Trophoblast cell (in vitro differentiated cells and primary cell): ENCODE results near the gene NAALAD2.

ENCODE experiments used
- DNase-seq, 2 donors: peaks; one replicate each; pipeline ENCODE4 v3.0.0-alpha.2; 2016
- H2AFZ ChIP-seq: 2 replicates; pipeline ENCODE4 v1.6.1; 2013; ENCODE audit warnings: low read length, moderate library complexity, mild to moderate bottlenecking; ENCODE audit not compliant: insufficient read depth, poor library complexity
- H2AK5ac ChIP-seq: 2 replicates; pipeline ENCODE4 v1.6.1; 2013; ENCODE audit warnings: mild to moderate bottlenecking, low read length
- H2BK120ac ChIP-seq: 2 replicates; pipeline ENCODE4 v1.6.1; 2013; ENCODE audit warnings: low read length, mild to moderate bottlenecking, moderate library complexity; ENCODE audit not compliant: insufficient read depth, poor library complexity
- H2BK12ac ChIP-seq: 2 replicates; pipeline ENCODE4 v1.6.1; 2013; ENCODE audit warnings: mild to moderate bottlenecking, low read length, moderate library complexity
- H2BK5ac ChIP-seq: 2 replicates; pipeline ENCODE4 v1.6.1; 2013; ENCODE audit warnings: low read length, low read depth, moderate library complexity, mild to moderate bottlenecking; ENCODE audit not compliant: poor library complexity
- H3K14ac ChIP-seq: 2 replicates; pipeline ENCODE4 v1.6.1; 2013; ENCODE audit warnings: mild to moderate bottlenecking, low read length
- H3K18ac ChIP-seq: 2 replicates; pipeline ENCODE4 v1.6.1; 2013; ENCODE audit warnings: mild to moderate bottlenecking, low read length
- H3K23ac ChIP-seq: 2 replicates; pipeline ENCODE4 v1.6.1; 2013; ENCODE audit warnings: low read length
- H3K27ac ChIP-seq: 2 replicates; pipeline ENCODE4 v1.5.1; 2013; ENCODE audit warnings: low read depth, mild to moderate bottlenecking, inconsistent platforms, low read length, moderate library complexity
- H3K27me3 ChIP-seq: 2 replicates; pipeline ENCODE4 v1.6.1; 2013; ENCODE audit warnings: inconsistent platforms, mild to moderate bottlenecking, low read length, moderate library complexity; ENCODE audit not compliant: insufficient read depth
- H3K36me3 ChIP-seq, 2 experiments: 1 replicate in 1 of 2; 2 replicates in 1 of 2; pipeline ENCODE4 v1.6.1; 2013; ENCODE audit warnings: low read length in 2 of 2, mild to moderate bottlenecking in 2 of 2, moderate library complexity in 1 of 2; ENCODE audit not compliant: insufficient read depth in 2 of 2, control insufficient read depth in 1 of 2
- H3K4ac ChIP-seq: 2 replicates; pipeline ENCODE4 v1.6.1; 2013; ENCODE audit warnings: low read depth, mild to moderate bottlenecking, low read length, moderate library complexity
- H3K4me1 ChIP-seq, 2 experiments: 1 replicate in 1 of 2; 2 replicates in 1 of 2; pipeline ENCODE4 v1.6.1; 2013; ENCODE audit warnings: low read length in 2 of 2, mild to moderate bottlenecking in 2 of 2, moderate library complexity in 1 of 2; ENCODE audit not compliant: insufficient read depth in 2 of 2, control insufficient read depth in 1 of 2
- H3K4me2 ChIP-seq: 2 replicates; pipeline ENCODE4 v1.6.1; 2013; ENCODE audit warnings: inconsistent platforms, mild to moderate bottlenecking, low read length, moderate library complexity
- H3K4me3 ChIP-seq: 2 replicates; pipeline ENCODE4 v1.5.1; 2013; ENCODE audit warnings: mild to moderate bottlenecking, low read depth, low read length, inconsistent platforms
- H3K79me1 ChIP-seq: one replicate; pipeline ENCODE4 v1.6.1; 2013; ENCODE audit warnings: low read length
- H3K79me2 ChIP-seq: 2 replicates; pipeline ENCODE4 v1.6.1; 2013; ENCODE audit warnings: low read length, mild to moderate bottlenecking; ENCODE audit not compliant: control insufficient read depth, insufficient read depth, poor library complexity
- H3K9ac ChIP-seq: 2 replicates; pipeline ENCODE4 v1.6.1; 2013; ENCODE audit warnings: mild to moderate bottlenecking, low read length
- H3K9me3 ChIP-seq: 2 replicates; pipeline ENCODE4 v1.6.1; 2013; ENCODE audit warnings: low read depth, mild to moderate bottlenecking, control low read depth, inconsistent platforms, low read length; ENCODE audit not compliant: insufficient read depth
- H4K12ac ChIP-seq: 2 replicates; pipeline ENCODE4 v1.6.1; 2013; ENCODE audit warnings: low read depth, mild to moderate bottlenecking, low read length, moderate library complexity
- H4K8ac ChIP-seq: 2 replicates; pipeline ENCODE4 v1.6.1; 2013; ENCODE audit warnings: low read depth, mild to moderate bottlenecking, low read length, moderate library complexity
- H4K91ac ChIP-seq: one replicate; pipeline ENCODE4 v1.6.1; 2013; ENCODE audit warnings: low read depth, mild to moderate bottlenecking, low read length, moderate library complexity
- WGBS: extraction: QIAGEN DNeasy Blood & Tissue Kit; methylation state at CpG from one replicate; pipeline ENCODE4 v1.1.7; 2013; ENCODE audit warnings: missing lambda C conversion rate; ENCODE audit not compliant: insufficient read length, insufficient coverage; ENCODE audit errors: extremely low coverage; 5-methylcytosine and 5-hydroxymethylcytosine counted together

NAALAD2 gene

DNA sequence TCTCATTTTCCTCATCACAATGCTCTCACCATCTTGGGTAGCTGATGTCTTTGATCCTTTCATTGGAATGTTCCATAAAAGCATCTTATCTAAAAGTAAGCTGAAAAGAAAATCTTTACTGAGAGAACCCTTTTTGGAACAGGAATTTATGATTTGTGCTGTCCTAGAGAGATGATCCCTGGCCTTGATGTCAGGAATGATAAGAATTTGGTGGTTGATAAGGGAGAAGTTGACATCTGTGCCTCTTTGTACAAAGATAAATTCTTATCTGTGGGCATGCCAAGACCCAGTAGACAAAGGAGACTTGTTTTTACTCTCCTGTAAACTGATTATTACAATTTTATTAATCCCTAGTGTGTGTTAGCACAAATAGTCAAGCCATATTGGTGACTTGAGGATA lies 36.9 kb downstream of the NAALAD2 start:
- Histone ChIP-seq H4K8ac (no peak overlapping the region), H2AFZ (no peak overlapping the region), H3K4ac (no peak overlapping the region), H3K9me3 (no peaks in the 10 kb centered on the region), H3K18ac (no peak overlapping the region), H2BK5ac (no peak overlapping the region), H3K9ac (no peak overlapping the region), H3K4me2 (no peak overlapping the region), H3K27ac (no peak overlapping the region), H3K4me1 (peaks cover 0 to 2% of the 10 kb centered on the region in 2 experiments), H3K23ac (no peak overlapping the region), H3K79me2 (no peaks in the 10 kb centered on the region), H3K4me3 (no peak overlapping the region), H3K14ac (no peak overlapping the region), H3K36me3 (no peaks in the 10 kb centered on the region), H2AK5ac (no peak overlapping the region), H3K27me3 (no peaks in the 10 kb centered on the region), H4K91ac (no peak overlapping the region), H3K79me1 (no peaks in the 10 kb centered on the region), H4K12ac (no peak overlapping the region), H2BK12ac (no peak overlapping the region), H2BK120ac (no peak overlapping the region)
- no peak for DNase-seq

DNA sequence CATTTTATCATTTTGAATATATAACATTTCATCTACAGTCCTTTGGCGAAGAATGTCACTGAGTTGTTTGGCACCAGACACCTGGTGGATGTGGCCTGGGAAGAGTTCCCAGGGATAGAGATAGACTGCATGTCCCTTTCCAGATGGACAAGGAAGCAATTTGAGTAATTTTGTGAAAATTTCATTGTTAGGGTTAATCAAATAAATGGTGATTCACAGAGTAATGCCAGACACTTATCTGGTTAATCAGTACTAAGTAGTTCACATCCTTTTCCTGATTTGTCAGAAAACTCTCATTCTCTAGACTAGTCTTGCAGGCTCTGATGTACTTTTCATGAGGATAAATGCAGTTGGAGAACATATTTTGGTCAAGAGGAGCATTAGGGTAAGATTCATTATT lies 41.6 kb downstream of the NAALAD2 start:
- Histone ChIP-seq H4K8ac (no peak overlapping the region), H2BK5ac (no peak overlapping the region), H4K12ac (no peak overlapping the region), H3K79me1 (no peaks in the 10 kb centered on the region), H4K91ac (no peak overlapping the region), H3K14ac (no peak overlapping the region), H3K18ac (no peak overlapping the region), H3K36me3 (no peaks in the 10 kb centered on the region), H3K27me3 (no peaks in the 10 kb centered on the region), H3K9ac (no peak overlapping the region), H3K4me3 (no peak overlapping the region), H2AK5ac (no peak overlapping the region), H3K9me3 (no peaks in the 10 kb centered on the region), H3K4ac (no peak overlapping the region), H3K4me1 (peaks cover 0 to 2% of the 10 kb centered on the region in 2 experiments), H2BK12ac (no peak overlapping the region), H3K4me2 (no peak overlapping the region), H3K23ac (no peak overlapping the region), H2BK120ac (no peak overlapping the region), H3K79me2 (no peaks in the 10 kb centered on the region), H3K27ac (no peak overlapping the region), H2AFZ (no peak overlapping the region)
- WGBS, result no CpG with 5 or more reads among the region's 1 CpG
- no peak for DNase-seq

- no peak overlapping the region for H2BK12ac ChIP-seq
- H2BK5ac ChIP-seq, result no peak overlapping the region
- peak; percentile 27 to 66 for DNase-seq
- H3K14ac ChIP-seq, result no peak overlapping the region
- no peaks in the 10 kb centered on the region for H3K4me1 ChIP-seq
- no peaks in the 10 kb centered on the region for H3K79me1 ChIP-seq
- H3K36me3 ChIP-seq, result no peaks in the 10 kb centered on the region
- H3K18ac ChIP-seq, result no peak overlapping the region
- H3K4me2 ChIP-seq, result no peak overlapping the region
- H2AFZ ChIP-seq, result no peak overlapping the region
- no peaks in the 10 kb centered on the region for H3K9me3 ChIP-seq
- H2AK5ac ChIP-seq, result no peak overlapping the region
- no peak overlapping the region for H4K8ac ChIP-seq
- H2BK120ac ChIP-seq, result no peak overlapping the region
- H4K12ac ChIP-seq, result no peak overlapping the region
- H3K23ac ChIP-seq, result no peak overlapping the region
- no peak overlapping the region for H3K9ac ChIP-seq
- no peak overlapping the region for H3K4ac ChIP-seq
- H3K79me2 ChIP-seq, result no peaks in the 10 kb centered on the region
- H4K91ac ChIP-seq, result no peak overlapping the region
- no peak overlapping the region for H3K4me3 ChIP-seq
- H3K27ac ChIP-seq, result no peak overlapping the region
- no CpG with 5 or more reads among the region's 2 CpGs for WGBS
- H3K27me3 ChIP-seq, result no peaks in the 10 kb centered on the region
These were observed 44.3 kb downstream of the NAALAD2 start for GRCh38 chr11:90178751-90179150.

GRCh38 chr11:90179923-90180322 lies 45.5 kb downstream of the NAALAD2 start:
- Histone ChIP-seq H2BK12ac (no peak overlapping the region), H3K9me3 (no peaks in the 10 kb centered on the region), H2BK5ac (no peak overlapping the region), H4K8ac (no peak overlapping the region), H3K36me3 (no peaks in the 10 kb centered on the region), H4K91ac (no peak overlapping the region), H3K79me1 (no peaks in the 10 kb centered on the region), H3K18ac (no peak overlapping the region), H3K14ac (no peak overlapping the region), H2AFZ (no peak overlapping the region), H2BK120ac (no peak overlapping the region), H2AK5ac (no peak overlapping the region), H3K4me2 (no peak overlapping the region), H4K12ac (no peak overlapping the region), H3K27me3 (no peaks in the 10 kb centered on the region), H3K4ac (no peak overlapping the region), H3K79me2 (no peaks in the 10 kb centered on the region), H3K4me1 (no peaks in the 10 kb centered on the region), H3K27ac (no peak overlapping the region), H3K9ac (no peak overlapping the region), H3K4me3 (no peak overlapping the region), H3K23ac (no peak overlapping the region)
- WGBS, result no CpG with 5 or more reads among the region's 2 CpGs
- DNase-seq, result no peak
